ENCODE measurements around the gene ZNF740. TPM values are rescaled to one million over a fixed set of nuclear protein-coding genes. Genes with fewer than 3 reads are reported as not detected.

ZNF740 gene
- total RNA-seq, 1 donor = 14.0 TPM

GRCh38 chr12:53224061-53224896 is 43.8 kb downstream of the ZNF740 start:
- no peak for DNase-seq (ENCODE audit: low read depth in 2 of 3, low spot score in 2 of 3)

- no peak for DNase-seq (ENCODE audit: low read depth in 2 of 3, low spot score in 2 of 3)
Measured at GRCh38 chr12:53224897-53225634, 44.5 kb downstream of the ZNF740 start.

DNA sequence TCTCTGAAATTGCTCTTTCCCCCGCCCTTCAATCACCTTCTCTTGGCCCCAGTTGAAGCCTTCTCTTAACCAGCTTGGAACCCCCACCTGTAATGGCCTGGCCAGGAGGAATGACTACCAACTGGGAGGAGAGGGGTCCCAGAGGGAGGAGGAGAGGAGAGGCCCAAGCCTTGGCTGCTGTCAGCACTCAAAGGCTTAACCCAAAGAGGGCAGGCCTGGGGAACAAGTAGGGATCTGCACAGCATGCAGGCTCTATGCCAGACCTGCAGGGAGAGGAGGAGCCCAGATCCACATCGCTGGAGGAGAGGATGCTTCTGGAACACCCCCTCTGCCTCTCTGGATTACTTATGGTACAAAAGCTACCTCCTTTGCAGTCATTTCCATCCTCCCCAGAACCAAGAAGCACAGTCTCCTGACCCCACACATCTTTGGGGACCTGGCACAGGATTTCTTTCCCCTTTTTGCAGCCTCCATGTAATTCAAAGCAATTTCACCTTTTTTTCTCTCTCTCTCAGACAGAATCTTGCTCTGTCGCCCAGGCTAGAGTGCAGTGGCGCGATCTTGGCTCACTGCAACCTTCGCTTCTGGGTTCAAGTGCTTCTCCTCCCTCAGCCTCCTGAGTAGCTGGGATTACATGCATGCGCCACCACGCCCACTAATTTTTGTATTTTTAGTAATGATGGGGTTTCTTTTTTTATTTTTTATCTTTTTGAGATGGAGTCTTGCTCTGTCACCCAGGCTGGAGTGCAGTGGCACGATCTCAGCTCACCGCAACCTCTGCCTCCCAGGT is 45.3 kb downstream of the ZNF740 start:
- no peak for DNase-seq (ENCODE audit: low read depth in 2 of 3, low spot score in 2 of 3)

- DNase-seq (ENCODE audit: low read depth in 2 of 3, low spot score in 2 of 3) = no peak
Measured at GRCh38 chr12:53226815-53227214, 46.3 kb downstream of the ZNF740 start.

- DNase-seq (ENCODE audit: low read depth in 2 of 3, low spot score in 2 of 3) = no peak
Measured at GRCh38 chr12:53227341-53227740, 46.8 kb downstream of the ZNF740 start.

GRCh38 chr12:53227836-53228235 is 47.3 kb downstream of the ZNF740 start:
- DNase-seq (ENCODE audit: low read depth in 2 of 3, low spot score in 2 of 3) = no peak

DNA sequence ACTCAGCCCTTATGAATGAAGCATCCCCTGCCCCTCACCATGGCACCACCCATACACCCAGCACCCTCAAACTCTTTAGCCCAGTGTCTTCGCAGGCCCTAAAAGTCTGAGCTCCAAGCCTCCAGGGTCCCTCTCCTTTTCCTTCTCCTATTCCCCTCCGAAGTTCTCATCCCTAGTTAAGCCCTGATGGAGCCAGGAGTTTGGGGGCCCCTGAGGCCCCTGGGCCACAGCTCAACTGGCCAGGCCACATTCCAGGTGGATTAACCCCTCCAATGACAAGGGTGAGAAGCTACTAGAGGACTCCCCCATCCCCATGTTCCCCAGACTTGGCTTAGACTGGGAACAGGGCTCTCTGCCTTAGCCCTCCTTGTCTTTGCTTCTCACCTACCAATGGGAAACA is 48.9 kb downstream of the ZNF740 start:
- DNase-seq (ENCODE audit: low read depth in 2 of 3, low spot score in 2 of 3) = no peak

DNA sequence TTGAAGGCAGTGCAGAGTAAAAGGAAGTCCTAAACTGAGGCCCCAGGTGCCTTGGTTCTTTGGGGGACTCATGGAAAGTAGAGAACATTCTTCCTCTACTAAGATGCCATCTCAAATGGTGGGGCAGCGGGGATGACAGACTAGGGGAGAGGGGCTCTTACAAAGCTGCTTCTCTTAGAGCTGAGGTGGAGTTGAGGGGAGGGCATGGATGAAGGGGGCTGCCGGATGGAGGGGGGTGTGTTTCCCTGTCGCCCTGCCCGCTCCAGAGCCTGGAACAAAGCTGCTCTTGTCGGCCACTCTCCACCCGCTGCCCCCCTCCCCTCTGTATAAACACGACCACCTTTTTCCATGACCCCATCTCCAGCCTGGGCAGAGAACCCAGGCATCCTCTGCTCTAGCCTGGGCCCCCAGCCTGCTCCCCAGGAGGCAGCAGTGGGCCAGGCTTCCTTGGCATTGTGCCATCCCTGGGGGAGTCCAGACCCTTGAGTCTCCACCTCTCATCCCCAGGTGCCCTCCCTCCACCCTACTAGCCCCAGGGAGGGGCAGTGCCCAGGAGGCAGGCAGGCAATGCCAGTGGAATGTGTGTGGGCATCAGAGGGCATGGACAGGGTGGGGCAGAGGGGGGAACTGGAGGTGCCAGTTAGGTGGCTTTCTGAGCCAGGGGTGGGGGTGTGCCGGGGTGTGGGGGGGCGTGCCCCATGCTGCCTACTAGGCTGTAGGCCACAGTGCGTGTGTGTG is 49.8 kb downstream of the ZNF740 start:
- DNase-seq (ENCODE audit: low read depth in 2 of 3, low spot score in 2 of 3) = no peak

GRCh38 chr12:53231671-53231920 is 51.1 kb downstream of the ZNF740 start:
- DNase-seq (ENCODE audit: low read depth in 2 of 3, low spot score in 2 of 3) = no peak

- DNase-seq (ENCODE audit: low read depth in 2 of 3, low spot score in 2 of 3) = peak in 2 of 3 donors; percentile 51 to 69
Measured at GRCh38 chr12:53231921-53232645, 51.6 kb downstream of the ZNF740 start, which contains the start of gene RARG. TSS of gene RARG (minus strand) at chr12:53232209. CDS start at chr12:53227545, 4,664 bp downstream.

GRCh38 chr12:53232646-53233461 is 52.3 kb downstream of the ZNF740 start:
- no peak for DNase-seq (ENCODE audit: low read depth in 2 of 3, low spot score in 2 of 3)

- DNase-seq (ENCODE audit: low read depth in 2 of 3, low spot score in 2 of 3) = no peak
Measured at GRCh38 chr12:53233671-53234121, 53.2 kb downstream of the ZNF740 start.

DNA sequence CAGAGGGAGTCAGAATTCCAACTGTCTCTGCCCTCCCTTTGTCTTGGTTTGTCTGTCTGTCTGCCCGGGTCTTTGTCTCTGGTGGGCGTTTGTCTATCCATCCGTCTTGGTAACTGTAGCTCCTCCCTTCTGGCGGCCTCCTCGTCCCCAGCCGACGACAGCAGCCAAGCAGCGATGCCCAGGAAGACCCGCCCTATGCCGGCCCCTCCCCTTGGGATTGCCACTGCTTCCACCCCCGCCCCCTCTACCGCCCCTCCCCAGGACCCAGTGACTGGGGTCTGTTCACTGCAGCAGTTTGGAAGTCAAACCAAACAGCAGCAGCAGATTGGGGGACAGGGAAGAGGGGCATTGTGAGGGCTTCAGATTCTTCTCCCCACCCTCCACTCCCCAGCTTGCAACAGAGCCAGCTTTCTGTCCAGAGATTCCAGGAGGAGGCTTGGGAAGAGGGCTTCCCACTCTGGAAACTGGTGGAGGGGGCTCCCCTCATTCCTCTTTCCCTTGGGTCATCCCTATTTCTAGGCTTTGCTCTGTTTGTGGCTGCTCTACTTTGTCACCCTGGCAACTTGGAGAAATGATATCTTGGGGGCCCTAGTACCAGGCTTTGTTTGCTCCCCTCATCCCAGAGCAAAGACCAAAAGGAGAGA is 53.9 kb downstream of the ZNF740 start:
- DNase-seq (ENCODE audit: low read depth in 2 of 3, low spot score in 2 of 3) = no peak

DNA sequence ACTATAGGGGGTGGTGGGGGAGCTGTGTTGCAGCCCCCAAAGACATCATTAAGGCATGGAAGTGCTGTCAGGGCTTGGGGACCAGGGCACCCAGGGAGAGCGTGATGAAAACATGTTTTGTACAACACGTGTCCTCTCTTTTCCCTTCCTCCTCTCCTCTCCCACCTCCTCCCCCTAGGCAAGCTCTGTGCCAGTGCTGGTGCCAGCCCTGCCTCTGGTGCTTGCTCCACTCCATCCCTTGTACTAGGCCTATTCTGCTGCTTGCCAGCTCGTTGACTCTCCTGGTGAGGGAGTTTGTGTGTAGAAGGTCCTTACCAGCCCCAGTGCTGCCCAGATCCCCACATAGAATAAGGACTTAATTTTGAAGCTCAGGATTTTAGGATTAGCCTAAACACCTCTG is 54.6 kb downstream of the ZNF740 start:
- no peak for DNase-seq (ENCODE audit: low read depth in 2 of 3, low spot score in 2 of 3)

DNA sequence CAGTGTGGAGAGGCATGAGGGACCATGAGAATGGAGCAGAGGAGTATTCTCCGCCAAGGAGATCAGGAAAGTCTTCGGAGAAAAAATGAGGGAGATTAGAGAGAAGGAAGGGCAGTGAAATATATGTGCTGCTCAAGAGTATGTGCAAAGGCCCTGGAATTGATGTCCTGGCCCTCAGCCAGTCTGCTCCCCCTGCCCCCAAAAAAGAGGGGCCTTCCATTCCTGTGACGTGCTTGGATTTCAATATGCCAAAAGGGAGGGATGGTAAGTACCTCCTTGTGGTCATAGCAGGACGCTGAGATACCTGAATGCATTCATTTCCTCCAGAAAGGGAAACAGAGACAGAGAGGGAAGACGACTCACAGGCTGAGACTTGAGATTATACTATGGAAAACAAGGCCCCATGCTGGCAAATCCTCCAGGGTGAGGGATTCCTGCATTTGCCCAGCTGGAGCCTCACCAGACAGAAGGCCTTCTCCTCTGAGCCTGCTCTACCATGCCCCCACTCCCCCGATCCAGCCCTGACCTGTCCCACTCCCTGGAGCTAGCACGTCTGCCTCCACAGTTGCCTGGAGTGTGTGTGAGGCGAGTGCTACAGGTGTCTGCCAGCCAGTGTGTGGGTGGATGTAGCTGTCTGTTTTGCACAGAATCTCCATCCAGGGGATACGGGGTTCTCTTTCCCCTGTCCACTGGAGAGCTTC is 55.4 kb downstream of the ZNF740 start:
- no peak for DNase-seq (ENCODE audit: low read depth in 2 of 3, low spot score in 2 of 3)

- no peak for DNase-seq (ENCODE audit: low read depth in 2 of 3, low spot score in 2 of 3)
Measured at GRCh38 chr12:53236443-53237111, 56.1 kb downstream of the ZNF740 start.

DNA sequence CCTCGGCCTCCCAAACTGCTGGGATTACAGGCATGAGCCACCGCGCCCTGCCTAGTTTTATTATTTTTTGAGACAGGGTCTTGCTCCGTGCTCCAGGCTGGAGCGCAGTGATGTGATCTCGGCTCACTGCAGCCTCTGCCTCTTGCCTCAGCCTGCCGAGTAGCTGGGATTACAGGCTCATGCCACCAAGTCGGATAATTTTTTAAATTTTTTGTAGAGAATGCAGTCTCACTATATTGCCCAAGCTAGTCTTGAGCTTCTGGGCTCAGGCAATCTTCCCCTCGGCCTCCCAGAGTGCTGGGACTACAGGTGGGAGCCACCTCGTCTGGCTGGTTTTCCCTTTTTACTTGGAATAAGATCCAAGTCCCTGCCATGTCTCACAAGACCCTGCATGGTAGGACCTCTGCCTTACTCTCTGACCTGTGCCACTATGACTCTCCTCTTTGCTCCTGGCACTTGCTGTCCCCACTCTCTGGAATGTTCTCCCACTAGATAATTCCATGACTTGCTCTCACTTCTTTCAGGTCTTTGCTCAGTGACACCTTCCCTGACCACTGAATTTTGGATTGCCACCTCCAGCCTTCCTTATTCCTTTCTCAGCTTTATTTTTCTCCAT is 59.2 kb downstream of the ZNF740 start:
- DNase-seq (ENCODE audit: low read depth in 2 of 3, low spot score in 2 of 3) = no peak

All from hematopoietic multipotent progenitor cell (in vitro differentiated cells).